GM06990 (cell line): ENCODE data around the gene MAPK4.
"Not testable (repeated sequence)": the region's sequence is repeated elsewhere in the genome, so short reads cannot be mapped to it uniquely, and the experiment has no call there.

Source experiments
- DNase-seq: peaks from one replicate; pipeline ENCODE4 v3.0.0-alpha.2; 2011; ENCODE audit not compliant: insufficient read length; ENCODE audit errors: extremely low read depth
- H3K27me3 ChIP-seq: replicated peaks from 2 replicates; pipeline ENCODE4 v1.6.0; 2011; ENCODE audit warnings: low read length; ENCODE audit not compliant: control insufficient read depth, insufficient read depth
- H3K36me3 ChIP-seq: 2 replicates; pipeline ENCODE4 v1.5.1; 2011; ENCODE audit warnings: low read length; ENCODE audit not compliant: control insufficient read depth, insufficient read depth
- H3K4me3 ChIP-seq: replicated peaks from 2 replicates; pipeline ENCODE4 v1.5.1; 2011; ENCODE audit warnings: low read depth, mild to moderate bottlenecking, control low read depth, low read length
- CTCF ChIP-seq: IDR thresholded peaks from 2 replicates; pipeline ENCODE4 v1.5.1; 2011; ENCODE audit warnings: low read length, control low read depth, mild to moderate bottlenecking, inconsistent platforms; ENCODE audit not compliant: insufficient read depth, poor library complexity, severe bottlenecking

The MAPK4 gene

GRCh38 chr18:50562686-50563085 is 2.8 kb downstream of the MAPK4 start:
- Histone ChIP-seq H3K4me3 (no peak overlapping the region), H3K27me3 (no peaks in the 10 kb centered on the region; the same call in 1 of the 2 replicates), H3K36me3 (no peaks in the 10 kb centered on the region)
- no peak for TF ChIP-seq CTCF
- DNase-seq: no peak

- DNase-seq: no peak
- no peaks in the 10 kb centered on the region for H3K36me3 ChIP-seq
- TF ChIP-seq CTCF: no peak
- no peaks in the 10 kb centered on the region; the same call in 1 of the 2 replicates for H3K27me3 ChIP-seq
- no peak overlapping the region for H3K4me3 ChIP-seq
These were observed 3.5 kb downstream of the MAPK4 start for GRCh38 chr18:50563376-50563775.

GRCh38 chr18:50569930-50570329 is 10.0 kb downstream of the MAPK4 start:
- no peak for TF ChIP-seq CTCF
- H3K36me3 ChIP-seq: no peaks in the 10 kb centered on the region
- H3K27me3 ChIP-seq: no peaks in the 10 kb centered on the region; the same call in 1 of the 2 replicates
- H3K4me3 ChIP-seq: no peak overlapping the region
- DNase-seq: no peak

- Histone ChIP-seq H3K36me3 (no peaks in the 10 kb centered on the region), H3K27me3 (no peaks in the 10 kb centered on the region; the same call in 1 of the 2 replicates), H3K4me3 (no peak overlapping the region)
- no peak for DNase-seq
- no peak for TF ChIP-seq CTCF
These were observed 11.7 kb downstream of the MAPK4 start for GRCh38 chr18:50571606-50572005.

GRCh38 chr18:50573196-50573595 is 13.3 kb downstream of the MAPK4 start:
- H3K27me3 ChIP-seq, H3K36me3 ChIP-seq, DNase-seq, H3K4me3 ChIP-seq: not testable (repeated sequence)

GRCh38 chr18:50573679-50574078 is 13.8 kb downstream of the MAPK4 start:
- Histone ChIP-seq H3K36me3 (no peaks in the 10 kb centered on the region), H3K27me3 (peaks cover 2% of the 10 kb centered on the region; the same call in 1 of the 2 replicates), H3K4me3 (no peak overlapping the region)
- peak; percentile 45 for TF ChIP-seq CTCF
- no peak for DNase-seq
